ENCODE results near the gene SVEP1. TPM values are rescaled to one million over a fixed set of nuclear protein-coding genes. Genes with fewer than 3 reads are reported as not detected.

The SVEP1 gene
- total RNA-seq, 4 donors from 2014 or later: 41.9 to 71.6 (median 60.6) TPM

DNA sequence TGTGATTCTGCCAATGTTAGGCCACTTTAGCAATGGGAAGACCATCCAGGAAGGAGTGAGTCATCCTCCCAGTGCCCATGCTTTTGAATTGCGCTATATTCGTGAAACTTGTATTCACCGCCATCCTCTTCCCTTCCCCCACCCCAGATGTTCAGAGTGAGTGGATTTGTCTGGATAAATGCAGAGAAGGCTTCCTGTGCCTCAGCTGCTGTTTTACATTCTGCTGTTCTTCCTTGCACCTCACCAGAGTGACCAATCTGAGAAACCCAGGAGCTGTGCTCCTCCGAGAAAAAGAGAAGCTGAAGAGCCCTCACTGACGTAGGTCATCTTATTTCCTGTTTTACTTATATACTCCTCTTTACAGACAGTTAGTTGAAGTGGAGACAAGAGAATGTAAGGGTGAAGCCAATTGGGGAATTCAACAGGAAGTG, 24.6 kb upstream of the SVEP1 start:
- no peak for DNase-seq (ENCODE audit: extremely low spot score)
- TF ChIP-seq EP300 (IDR thresholded peaks at IDR 0.05) (no peak), POLR2AphosphoS5 (IDR thresholded peaks at IDR 0.05) (no peak), POLR2A (IDR thresholded peaks at IDR 0.05; ENCODE audit: low read depth) (no peak)
- TF ChIP-seq, protein P1, sequence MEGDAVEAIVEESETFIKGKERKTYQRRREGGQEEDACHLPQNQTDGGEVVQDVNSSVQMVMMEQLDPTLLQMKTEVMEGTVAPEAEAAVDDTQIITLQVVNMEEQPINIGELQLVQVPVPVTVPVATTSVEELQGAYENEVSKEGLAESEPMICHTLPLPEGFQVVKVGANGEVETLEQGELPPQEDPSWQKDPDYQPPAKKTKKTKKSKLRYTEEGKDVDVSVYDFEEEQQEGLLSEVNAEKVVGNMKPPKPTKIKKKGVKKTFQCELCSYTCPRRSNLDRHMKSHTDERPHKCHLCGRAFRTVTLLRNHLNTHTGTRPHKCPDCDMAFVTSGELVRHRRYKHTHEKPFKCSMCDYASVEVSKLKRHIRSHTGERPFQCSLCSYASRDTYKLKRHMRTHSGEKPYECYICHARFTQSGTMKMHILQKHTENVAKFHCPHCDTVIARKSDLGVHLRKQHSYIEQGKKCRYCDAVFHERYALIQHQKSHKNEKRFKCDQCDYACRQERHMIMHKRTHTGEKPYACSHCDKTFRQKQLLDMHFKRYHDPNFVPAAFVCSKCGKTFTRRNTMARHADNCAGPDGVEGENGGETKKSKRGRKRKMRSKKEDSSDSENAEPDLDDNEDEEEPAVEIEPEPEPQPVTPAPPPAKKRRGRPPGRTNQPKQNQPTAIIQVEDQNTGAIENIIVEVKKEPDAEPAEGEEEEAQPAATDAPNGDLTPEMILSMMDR (IDR thresholded peaks at IDR 0.05): no peak
- no peaks in the 10 kb centered on the region for H3K9me3 ChIP-seq
- H3K4me1 ChIP-seq: no peaks in the 10 kb centered on the region
- WGBS: 69% methylated on average over 5 of the region's 5 CpGs
- no peak overlapping the region for H3K4me3 ChIP-seq
- H3K36me3 ChIP-seq: no peaks in the 10 kb centered on the region
- no peaks in the 10 kb centered on the region for H3K27me3 ChIP-seq
- intact Hi-C loops (cut with DNase I): no loop called here
- no peak overlapping the region for H3K27ac ChIP-seq (replicated peaks in 1 of 4)

DNA sequence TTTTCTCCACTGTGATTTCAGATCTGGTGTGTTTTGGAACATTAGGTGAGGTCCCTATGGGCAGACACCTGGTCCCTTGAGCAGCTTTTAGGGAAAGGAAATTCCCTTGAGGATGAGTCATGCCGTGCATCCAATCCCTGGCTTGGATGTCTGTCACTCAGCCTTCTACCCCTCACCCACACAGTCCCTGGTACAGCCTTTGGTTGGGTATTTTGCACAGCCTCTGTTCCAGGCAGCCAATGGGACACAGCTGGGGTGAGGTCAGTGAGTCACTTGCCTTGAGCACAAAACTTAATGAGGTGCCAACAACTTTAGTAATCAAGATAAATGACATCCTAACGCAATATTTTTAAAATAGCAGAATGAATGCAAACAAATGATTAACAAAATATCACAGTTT, 22.7 kb upstream of the SVEP1 start:
- Histone ChIP-seq H3K4me3 (no peak overlapping the region), H3K36me3 (no peaks in the 10 kb centered on the region), H3K9me3 (no peaks in the 10 kb centered on the region), H3K27me3 (no peaks in the 10 kb centered on the region), H3K4me1 (no peaks in the 10 kb centered on the region), H3K27ac (replicated peaks in 1 of 4) (no peak overlapping the region)
- TF ChIP-seq, protein P1 (IDR thresholded peaks at IDR 0.05): no peak
- TF ChIP-seq POLR2AphosphoS5 (IDR thresholded peaks at IDR 0.05) (no peak), EP300 (IDR thresholded peaks at IDR 0.05) (no peak), POLR2A (IDR thresholded peaks at IDR 0.05; ENCODE audit: low read depth) (no peak)
- DNase-seq (ENCODE audit: extremely low spot score): no peak
- intact Hi-C loops (cut with DNase I): no loop called here
- WGBS: 55% methylated on average over 2 of the region's 2 CpGs

DNA sequence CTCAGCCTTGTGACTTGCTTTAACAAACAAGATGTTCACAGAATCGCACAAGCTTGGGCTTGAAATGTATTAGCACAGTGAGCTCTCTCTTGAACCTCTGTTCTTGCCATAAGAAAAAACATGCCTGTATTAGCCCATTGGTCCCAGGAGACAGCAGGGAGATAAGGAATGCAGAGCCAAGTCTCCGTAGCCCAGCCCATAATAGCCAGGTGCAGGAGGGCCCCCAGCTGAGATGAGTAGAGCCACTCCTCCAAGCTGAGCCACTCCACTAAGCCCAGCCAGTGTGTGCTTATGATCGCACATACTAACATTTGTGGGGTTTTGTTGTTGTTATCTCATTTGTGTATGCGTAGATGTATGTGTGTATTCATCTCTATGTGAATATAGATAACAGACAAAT, 21.6 kb upstream of the SVEP1 start:
- TF ChIP-seq POLR2AphosphoS5 (IDR thresholded peaks at IDR 0.05) (no peak), POLR2A (IDR thresholded peaks at IDR 0.05; ENCODE audit: low read depth) (no peak), EP300 (IDR thresholded peaks at IDR 0.05) (no peak)
- TF ChIP-seq, protein P1 (IDR thresholded peaks at IDR 0.05): no peak
- intact Hi-C loops (cut with DNase I): no loop called here
- Histone ChIP-seq H3K27ac (replicated peaks in 1 of 4) (no peak overlapping the region), H3K36me3 (no peaks in the 10 kb centered on the region), H3K27me3 (no peaks in the 10 kb centered on the region), H3K4me3 (no peak overlapping the region), H3K4me1 (no peaks in the 10 kb centered on the region), H3K9me3 (no peaks in the 10 kb centered on the region)
- 78% methylated on average over 4 of the region's 4 CpGs for WGBS
- no peak for DNase-seq (ENCODE audit: extremely low spot score)

DNA sequence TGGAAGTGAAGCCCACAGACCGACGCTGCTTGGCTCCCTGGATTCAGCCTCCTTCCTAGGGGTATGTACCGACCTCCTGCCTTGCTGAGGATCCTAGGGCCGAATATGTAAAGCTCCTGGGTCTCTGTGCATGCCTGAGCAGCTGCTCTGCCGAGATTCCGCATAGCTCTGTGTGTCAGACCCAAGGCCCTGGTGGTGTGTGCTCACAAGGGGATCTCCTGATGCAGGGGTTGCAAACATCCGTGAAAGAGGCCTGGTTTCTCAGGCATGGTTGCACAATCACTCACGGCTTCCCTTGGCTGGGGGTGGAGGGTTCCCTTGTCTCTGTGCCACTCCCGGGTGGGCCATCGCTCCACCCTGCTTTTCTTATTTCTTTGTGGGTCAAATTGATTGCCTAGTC, 19.9 kb upstream of the SVEP1 start:
- H3K9me3 ChIP-seq: no peaks in the 10 kb centered on the region
- H3K27ac ChIP-seq (replicated peaks in 1 of 4): no peak overlapping the region
- no peaks in the 10 kb centered on the region for H3K4me1 ChIP-seq
- H3K36me3 ChIP-seq: no peaks in the 10 kb centered on the region
- no peak for DNase-seq (ENCODE audit: extremely low spot score)
- no peaks in the 10 kb centered on the region for H3K27me3 ChIP-seq
- intact Hi-C loops (cut with DNase I): no loop called here
- WGBS: 73% methylated on average over 4 of the region's 10 CpGs
- TF ChIP-seq POLR2AphosphoS5 (IDR thresholded peaks at IDR 0.05) (no peak), POLR2A (IDR thresholded peaks at IDR 0.05; ENCODE audit: low read depth) (no peak), EP300 (IDR thresholded peaks at IDR 0.05) (no peak)
- TF ChIP-seq, protein P1 (IDR thresholded peaks at IDR 0.05): no peak
- no peak overlapping the region for H3K4me3 ChIP-seq
